Stimulated activated CD8-positive, alpha-beta memory T cell treated with anti-CD3 and anti-CD28 coated beads, Interleukin-15, amount 100 ng/mL, for 24 hours (primary cell): Measurements from ENCODE around the gene CEP250.
A peak's percentile ranks its signal among the peaks of the same experiment; 100 is the strongest.
"Not testable (repeated sequence)": the region's sequence is repeated elsewhere in the genome, so short reads cannot be mapped to it uniquely, and the experiment has no call there.

ENCODE experiments used
- DNase-seq: peaks from one replicate; pipeline ENCODE4 v3.0.0-alpha.2; 2020; ENCODE audit warnings: low read depth

Gene CEP250

DNA sequence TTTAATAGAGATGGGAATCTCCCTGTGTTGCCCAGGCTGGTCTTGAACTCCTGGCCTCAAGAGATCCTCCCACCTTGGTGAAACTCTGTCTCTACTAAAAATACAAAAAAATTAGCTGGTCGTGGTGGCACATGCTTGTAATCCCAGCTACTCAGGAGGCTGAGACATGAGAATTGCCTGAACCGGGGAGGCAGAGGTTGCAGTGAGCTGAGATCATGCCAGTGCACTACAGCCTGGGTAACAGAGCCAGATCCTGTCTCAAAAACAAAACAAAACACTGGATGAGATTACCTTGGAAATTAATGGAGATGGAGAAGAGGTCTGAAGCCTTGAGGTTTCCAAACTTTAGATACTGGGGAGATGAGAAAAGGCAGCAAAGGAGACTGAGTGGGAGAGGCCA is 2.1 kb downstream of the CEP250 start:
- not testable (repeated sequence) for DNase-seq

DNA sequence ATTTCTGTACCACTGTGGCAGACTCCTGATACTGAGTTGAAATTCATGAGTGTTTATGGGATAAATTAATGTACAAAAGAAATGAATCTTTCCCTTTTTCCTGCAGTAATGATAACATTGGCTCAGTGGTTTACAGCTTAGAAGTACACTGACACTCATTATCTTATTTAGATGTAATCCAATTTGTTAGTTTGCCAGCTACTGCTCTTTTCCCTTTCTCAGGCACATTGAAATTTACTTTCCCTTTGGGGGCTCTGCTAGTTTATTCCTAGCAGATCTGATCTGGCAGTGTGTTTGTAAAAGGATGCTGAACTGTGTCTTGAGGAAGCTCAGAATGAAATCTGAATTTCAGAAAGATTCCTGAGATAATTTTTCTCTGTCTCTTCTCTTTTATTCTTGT is 3.0 kb downstream of the CEP250 start:
- DNase-seq = no peak

DNA sequence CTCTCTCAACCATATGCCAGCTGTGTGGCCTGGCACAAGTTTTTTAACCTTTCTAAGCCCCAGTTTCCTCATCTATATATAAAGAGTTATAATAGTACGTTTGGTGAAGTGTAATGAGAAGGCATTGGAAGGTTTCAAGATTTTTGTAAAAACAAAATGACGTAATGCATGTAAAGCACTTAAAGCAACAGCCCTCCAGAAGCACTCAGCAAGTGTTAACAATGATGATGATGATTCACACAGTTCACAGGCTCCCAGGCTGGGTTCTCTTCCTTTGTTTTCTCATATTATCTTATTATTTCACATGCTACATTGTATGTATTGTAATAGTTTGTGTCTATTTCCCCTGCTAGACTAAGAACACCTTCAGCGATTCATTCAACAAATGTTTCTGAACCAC is 6.2 kb downstream of the CEP250 start:
- no peak for DNase-seq

DNA sequence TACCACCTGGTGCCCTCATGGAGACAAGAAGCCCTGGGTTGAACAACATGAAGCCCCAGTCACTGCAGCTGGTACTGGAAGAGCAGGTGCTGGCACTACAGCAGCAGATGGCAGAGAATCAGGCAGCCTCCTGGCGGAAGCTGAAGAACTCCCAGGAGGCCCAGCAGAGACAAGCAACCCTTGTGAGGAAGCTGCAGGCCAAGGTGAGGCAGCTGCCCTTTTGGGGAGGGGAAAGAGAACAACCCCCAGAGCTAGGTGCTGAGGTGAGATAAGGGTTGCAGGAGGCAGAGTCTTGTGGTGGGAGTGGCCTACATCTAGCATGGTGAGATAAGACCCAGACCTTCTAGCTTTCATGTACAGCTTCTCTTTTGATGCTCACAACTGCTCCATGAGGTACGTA is 7.0 kb downstream of the CEP250 start:
- DNase-seq = no peak

DNA sequence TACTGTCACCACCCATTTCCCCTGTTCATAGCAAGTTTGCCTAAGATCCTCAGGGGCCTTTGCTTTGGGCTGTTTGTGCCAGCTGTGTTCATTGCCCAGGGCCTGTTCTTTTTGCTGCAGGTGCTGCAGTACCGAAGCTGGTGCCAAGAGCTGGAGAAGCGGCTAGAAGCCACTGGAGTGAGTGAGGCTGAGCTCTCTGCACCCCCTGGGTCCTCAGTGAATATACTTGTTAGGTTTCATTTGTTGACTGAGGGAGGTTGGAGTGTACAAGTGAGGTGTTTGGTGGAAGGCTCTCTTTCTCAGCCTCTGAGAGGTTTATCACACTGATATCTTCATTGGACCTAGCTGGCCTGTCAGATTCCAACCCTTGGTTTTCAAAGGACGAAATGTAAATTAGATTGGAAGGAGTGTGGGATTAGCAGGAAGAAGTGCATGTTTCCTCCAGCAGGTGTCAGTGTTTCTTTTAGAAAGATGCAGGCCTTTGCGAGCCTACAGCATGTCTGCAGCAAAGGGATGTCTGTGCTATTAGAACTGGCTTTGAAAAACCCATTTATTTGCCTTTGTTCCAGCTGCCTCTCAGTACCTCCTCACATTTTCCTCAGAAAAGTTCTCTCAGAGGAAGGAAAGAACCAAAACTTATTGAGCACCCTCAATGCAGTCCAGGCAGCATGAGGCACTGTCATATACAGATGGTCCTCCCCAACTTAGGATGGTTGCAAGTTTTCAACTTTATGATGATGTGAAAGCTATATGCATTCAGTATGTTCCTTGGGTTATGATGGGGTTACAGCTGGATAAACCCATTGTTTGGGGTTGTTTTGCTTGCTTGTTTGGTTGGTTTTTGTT is 8.3 kb downstream of the CEP250 start:
- no peak for DNase-seq

DNA sequence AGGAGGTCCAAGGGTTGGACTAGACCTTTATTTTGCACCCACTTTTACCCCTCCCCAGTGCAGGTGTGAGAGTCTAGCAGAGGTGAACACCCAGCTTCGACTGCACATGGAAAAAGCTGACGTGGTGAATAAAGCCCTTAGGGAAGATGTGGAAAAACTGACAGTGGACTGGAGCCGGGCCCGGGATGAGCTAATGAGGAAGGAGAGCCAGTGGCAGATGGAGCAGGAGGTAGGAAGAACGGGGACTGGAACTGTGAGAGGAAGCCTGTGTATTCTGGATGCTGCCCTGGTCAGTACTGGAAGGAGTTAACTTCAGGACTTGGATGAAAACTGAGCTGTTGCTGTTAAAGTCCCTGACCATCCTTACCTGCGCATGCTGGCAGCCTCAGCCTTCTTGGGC is 10.6 kb downstream of the CEP250 start:
- DNase-seq = no peak

DNA sequence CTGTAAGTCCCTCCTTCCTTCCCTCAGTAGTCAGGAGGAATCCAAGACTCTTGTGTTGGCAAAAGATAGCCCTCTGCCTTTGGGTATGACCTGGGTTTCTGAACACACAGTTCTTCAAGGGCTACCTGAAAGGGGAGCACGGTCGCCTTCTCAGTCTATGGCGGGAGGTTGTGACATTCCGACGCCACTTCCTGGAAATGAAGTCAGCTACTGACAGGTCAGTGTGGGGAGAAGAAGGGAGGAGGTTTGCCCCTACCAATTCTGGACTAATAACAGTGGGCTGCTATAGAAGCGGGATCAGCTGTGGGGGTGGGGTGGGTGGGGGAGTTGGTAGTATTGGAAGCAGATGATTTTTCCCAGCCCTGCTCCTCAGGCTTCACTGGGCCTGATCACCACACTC is 11.5 kb downstream of the CEP250 start:
- no peak for DNase-seq

DNA sequence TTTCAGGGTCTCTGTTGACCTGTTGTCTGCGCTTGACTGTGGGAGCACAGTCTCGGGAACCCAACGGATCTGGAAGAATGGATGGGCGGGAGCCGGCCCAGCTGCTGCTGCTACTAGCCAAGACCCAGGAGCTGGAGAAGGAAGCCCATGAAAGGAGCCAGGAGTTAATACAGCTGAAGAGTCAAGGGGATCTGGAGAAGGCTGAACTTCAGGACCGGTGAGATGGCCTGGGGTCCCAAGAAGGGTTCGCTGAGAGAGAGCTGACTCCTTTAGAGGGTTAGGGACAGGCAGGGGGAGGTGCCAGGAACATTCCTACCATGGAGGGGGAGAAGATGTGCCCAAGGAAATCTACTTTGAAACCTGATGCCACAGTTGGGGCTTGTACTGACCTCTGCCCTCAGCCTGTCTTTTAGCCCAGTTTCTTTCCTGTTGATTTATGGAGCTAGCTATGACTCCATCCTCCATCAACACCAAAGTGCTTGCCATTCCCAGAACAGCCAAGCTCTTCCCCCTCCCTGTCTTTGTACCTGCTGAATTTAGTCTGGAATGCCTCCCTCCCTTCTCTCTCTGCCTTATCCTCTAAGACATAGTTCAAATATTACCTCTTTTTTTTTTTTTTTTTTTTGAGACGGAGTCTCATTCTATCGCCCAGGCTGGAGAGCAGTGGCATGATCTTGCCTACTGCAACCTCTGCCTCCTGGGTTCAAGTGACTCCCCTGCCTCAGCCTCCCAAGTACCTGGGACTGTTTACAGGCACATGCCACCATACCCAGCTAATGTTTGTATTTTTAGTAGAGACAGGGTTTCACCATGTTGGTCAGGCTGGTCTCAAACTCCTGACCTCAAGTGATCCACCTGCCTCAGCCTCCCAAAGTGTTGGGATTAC is 12.2 kb downstream of the CEP250 start:
- DNase-seq = no peak

DNA sequence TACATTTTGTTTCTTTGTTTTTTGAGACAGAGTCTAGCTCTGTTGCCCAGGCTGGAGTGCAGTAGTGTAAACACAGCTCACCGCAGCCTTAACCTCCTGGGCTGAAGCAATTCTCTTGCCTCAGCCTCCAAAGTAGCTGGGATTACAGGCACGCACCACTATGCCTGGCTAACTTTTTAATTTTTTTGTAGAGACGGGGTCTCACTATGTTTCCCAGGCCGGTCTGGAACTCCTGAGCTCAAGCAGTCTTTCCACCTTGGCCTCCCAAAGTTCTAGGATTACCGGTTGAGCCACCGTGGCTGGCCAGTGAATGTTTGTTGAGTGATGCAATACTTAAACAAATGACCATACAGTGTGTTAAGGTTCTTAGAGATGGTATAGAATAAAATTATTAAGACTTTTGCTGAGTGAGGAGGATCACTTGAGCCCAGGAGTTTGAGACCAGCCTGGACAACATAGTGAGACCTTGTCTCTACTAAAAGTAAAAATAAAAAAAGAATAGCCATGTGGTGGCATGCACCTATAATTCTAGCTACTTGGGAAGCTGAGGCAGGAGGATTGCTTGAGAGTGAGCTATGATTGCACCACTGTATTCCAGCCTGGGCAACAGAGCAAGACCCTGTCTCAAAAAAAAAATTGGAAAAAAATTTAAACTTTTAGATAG is 13.4 kb downstream of the CEP250 start:
- DNase-seq = no peak

DNA sequence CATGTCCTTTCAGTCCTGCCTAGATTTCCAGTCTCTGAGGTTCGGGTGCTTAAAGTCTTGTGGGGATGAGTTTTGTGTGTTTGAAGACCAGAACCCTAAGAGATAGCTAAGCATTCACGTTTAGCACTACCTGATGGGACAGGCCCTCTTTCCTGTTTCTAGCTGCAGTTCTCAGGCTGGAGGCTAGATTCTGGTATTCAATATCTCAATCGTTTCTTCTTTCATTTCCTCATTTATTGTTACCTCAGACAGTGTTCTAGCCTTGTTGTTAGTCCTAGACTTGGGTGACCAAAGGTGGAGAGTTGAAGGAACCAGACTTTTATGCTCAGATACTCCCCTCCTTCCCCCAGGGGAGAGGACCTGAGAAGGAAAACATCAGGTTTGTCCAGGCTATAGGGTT is 16.8 kb downstream of the CEP250 start:
- DNase-seq = no peak

DNA sequence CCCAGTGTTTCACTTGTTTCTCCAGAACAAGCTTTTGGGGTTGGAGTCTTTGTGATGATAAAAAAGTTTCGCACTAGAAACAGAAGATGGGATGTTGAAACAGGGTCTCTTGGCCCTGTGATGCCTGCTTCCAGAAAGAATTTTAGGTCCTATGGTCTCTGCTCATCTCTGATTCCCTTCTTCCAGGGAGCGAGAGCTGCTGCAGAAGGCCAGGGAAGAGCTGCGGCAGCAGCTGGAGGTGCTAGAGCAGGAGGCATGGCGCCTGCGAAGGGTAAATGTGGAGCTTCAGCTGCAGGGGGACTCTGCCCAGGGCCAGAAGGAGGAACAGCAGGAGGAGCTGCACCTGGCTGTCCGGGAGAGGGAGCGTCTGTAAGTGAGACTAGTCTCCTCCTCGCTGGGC is 18.3 kb downstream of the CEP250 start:
- no peak for DNase-seq

DNA sequence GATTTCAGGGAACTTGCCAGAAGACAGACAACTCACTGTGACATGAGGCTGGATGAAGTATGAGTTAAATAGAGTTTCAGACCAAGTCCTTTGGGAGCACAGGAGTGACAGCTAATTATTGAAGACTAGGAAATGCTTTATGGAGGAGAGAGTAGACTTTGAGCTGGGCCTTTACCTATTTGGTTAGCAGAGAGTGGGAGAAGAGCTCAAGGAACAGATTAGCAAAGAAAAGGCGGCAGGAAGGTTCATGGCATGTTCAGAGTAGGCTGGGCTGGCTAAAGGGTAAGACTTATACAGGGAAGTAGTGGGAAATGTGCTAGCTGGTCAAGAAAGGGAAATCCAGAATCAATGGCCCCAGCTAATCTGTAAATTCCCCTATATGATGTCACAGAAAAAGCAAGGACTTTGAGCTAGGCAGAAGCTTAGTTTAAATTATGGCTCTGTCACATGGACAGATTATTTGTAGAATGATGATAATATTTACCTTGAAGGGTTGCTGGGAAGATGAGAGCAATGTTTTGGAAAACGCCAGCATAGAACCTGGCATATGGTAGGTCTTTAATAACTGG is 19.0 kb downstream of the CEP250 start:
- DNase-seq = no peak

DNA sequence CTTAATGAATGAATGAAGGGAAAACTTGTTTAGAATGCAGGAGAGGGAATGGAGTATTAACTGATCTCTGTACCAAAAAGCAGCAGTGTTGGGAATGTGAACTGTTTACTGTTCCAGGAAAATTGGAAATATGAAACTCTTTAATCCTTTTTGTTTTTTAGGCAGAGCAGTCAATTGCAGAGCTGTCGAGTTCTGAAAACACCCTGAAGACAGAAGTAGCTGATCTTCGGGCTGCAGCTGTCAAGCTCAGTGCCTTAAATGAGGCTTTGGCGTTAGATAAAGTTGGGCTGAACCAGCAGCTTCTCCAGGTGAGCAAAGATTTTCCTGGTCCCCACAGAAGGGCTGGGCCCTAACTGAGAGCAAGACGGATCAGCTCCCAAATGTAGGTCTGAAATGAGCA is 20.9 kb downstream of the CEP250 start:
- DNase-seq = no peak

DNA sequence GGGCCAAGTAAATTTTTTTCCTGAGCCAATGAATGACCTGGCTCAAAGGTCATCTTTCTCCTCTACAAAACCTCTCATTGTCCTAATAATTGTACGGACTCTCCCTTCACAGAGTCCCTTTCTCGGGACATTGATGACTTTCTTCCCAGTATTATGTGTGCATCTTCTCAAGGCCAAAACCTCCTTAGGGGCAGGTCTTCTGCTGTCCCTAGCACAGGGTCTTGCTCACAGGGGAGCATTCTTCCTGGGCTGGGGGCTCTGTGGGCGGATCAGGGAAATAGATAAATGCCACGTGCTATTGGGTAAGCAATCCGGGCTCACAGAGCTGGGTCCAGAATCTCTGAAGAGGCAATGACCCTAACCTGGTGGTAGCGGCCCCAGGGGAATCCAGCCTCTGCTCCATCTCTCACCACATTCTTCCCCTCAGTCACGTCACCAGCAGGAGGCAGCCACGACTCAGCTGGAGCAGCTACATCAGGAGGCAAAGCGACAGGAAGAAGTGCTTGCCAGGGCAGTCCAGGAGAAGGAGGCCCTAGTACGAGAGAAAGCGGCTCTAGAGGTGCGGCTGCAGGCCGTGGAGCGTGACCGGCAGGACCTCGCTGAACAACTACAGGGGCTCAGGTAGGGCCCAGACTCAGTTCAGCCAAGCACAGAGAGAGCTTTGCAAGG is 23.5 kb downstream of the CEP250 start:
- DNase-seq = no peak

DNA sequence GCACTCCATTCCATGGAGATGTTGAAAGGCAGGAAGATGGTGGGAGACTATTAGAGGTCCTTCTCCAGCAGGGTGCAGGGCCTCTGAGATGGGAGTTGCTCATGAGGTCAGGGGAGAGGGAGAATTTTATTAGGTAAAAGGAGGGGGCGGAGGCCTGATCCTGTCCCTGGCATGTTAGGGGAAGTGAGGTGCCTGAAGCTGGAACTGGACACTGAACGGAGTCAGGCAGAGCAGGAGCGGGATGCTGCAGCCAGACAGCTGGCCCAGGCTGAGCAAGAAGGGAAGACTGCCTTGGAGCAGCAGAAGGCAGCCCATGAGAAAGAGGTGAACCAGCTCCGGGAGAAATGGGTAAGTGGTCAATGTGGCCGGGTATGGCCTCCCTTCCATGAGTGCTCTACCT is 24.4 kb downstream of the CEP250 start:
- DNase-seq = no peak

DNA sequence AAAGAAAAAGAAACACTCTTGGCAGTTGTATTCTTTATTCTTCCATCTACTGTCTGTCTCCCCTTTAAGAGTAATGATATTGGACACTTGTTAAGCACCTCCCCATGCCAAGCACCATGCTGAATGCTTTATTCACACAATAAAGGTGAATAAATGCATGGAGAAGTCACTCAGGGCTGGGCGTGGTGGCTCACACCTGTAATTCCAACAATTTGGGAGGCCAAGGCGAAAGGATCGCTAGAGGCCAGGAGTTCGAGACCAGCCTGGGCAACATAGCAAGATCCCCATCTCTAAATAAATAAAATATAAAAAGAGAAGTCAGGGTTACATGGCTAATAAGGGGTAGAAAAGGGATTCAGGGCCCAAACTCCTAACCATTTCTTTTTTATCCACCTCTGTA is 32.1 kb downstream of the CEP250 start:
- DNase-seq = no peak

DNA sequence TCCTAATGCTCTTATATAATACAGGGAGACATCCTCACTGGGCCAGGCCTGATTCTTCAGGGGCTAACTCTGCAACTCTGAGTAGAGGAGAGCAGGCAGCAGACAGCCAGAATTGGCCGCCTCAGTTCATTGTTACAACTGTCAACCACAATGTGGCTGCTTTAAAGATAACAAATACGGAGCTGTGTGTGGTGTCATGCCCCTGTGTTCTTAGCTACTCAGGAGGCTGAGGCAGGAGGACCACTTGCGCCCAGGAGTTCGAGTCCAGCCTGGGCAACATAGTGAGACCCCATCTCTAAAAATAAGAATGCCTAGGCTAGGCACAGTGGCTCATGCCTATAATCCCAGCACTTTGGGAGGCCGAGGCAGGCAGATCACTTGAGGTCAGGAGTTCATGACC is 34.3 kb downstream of the CEP250 start:
- no peak for DNase-seq

DNA sequence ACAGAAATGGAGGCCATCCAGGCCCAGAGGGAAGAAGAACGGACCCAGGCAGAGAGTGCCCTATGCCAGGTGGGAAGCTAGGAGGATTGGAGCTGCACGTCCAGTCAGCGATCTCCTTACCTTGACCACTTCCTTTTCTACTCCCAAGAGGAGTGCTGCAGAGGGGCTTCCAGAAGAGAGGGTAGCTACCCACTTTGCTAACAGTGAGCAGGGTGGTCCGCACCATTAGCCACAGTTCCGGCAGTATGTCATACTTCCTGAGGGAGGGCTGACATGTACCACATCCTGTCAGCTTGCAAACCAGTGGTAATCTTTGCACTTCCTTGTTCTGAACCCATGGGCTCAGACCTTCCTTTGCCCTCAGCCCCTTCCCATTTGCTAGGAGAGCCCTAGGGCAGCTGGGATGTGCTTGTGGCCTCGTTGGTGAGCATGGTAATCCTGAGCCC is 35.4 kb downstream of the CEP250 start:
- DNase-seq = peak; percentile 28

DNA sequence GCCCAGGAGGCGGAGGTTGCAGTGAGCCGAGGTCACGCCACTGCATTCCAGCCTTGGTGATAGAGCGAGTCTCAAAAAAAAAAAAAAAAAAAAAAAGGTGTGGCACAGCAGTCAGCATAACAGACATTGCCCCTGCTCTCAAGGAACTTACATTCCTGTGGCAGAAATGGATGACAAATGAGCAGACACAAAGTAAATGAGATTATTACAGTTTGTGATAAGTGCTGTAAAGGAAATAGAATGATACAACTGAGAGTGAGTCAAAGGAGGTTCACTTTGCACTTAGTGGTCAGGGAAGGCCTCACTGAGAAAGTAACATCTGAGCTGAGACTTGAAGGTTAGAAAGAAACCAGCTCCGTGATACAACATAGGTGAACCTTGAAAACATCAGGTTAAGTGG is 36.4 kb downstream of the CEP250 start:
- DNase-seq = no peak

DNA sequence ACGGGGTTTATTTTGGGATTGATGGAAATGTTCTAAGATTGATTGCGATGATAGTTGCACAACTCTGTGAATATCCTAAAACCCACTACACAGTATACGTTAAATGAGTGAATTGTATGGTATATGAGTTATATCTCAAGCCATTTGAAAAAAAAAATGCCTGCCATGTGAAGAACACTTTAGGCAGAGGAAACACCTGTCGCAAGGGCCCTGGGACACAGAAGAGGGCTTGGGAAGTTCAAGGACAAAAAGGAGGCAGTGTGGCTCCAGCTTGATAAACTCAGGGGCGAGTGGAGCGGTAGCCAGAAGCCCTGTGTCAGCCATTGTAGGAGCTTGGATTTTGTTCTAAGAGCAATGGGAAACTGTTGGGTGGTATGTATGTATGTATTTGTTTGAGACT is 37.0 kb downstream of the CEP250 start:
- DNase-seq = no peak

DNA sequence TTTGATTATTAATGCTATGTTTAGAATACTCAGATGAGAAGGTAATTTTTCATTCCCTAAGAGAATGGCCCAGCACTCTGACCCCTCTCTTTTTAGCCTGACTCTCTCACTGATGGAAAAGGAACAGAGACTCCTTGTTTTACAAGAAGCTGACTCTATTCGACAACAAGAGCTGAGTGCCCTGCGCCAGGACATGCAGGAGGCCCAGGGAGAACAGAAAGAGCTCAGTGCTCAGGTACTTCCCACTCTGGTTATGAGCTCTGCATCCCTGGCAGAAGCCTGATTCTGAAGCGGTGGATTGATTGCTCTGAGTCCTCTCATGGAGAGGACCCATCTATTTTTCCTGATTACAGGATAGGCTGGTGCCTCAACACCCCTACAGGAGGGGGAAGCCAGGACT is 41.1 kb downstream of the CEP250 start:
- DNase-seq = no peak

DNA sequence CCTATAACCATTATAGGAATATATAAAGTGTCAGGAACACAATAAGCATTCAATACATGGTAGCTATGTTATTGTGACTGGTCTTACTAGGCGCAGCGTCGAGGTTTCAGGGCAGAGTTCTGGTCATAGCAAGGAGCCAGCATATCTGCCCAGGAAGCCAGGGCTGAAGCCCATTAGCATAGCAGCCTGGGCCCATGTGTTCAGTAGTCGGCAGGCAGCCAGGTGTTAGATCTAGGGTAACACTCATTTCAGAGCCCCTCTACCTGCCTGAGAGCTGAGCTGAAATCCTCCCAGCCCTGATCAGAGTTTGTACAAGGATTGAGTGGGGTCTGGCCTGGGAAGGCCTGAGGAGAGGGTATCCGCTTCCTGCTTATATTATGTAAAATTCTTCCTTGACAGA is 41.9 kb downstream of the CEP250 start:
- DNase-seq = no peak
